Mesodermal cell (in vitro differentiated cells): Measurements from ENCODE around the gene CDH23.

Experiments
- H3K27ac ChIP-seq: 2 replicates; pipeline ENCODE4 v1.7.0; 2013; ENCODE audit warnings: mild to moderate bottlenecking, low read depth, low read length, moderate library complexity; ENCODE audit not compliant: severe bottlenecking
- H3K36me3 ChIP-seq: 2 replicates; pipeline ENCODE4 v1.7.1; 2013; ENCODE audit warnings: mild to moderate bottlenecking, low read length, moderate library complexity; ENCODE audit not compliant: control insufficient read depth, insufficient read depth
- H3K4me1 ChIP-seq: one replicate; pipeline ENCODE4 v1.7.1; 2013; ENCODE audit warnings: mild to moderate bottlenecking, low read length; ENCODE audit not compliant: insufficient read depth, control insufficient read depth, poor library complexity, severe bottlenecking
- H3K4me3 ChIP-seq: 2 replicates; pipeline ENCODE4 v1.7.0; 2013; ENCODE audit warnings: low read length, control low read depth, mild to moderate bottlenecking; ENCODE audit not compliant: insufficient read depth, poor library complexity, severe bottlenecking; ENCODE audit errors: extremely low read depth
- H3K9me3 ChIP-seq: 2 replicates; pipeline ENCODE4 v1.7.1; 2013; ENCODE audit warnings: mild to moderate bottlenecking, low read length, moderate library complexity; ENCODE audit not compliant: control insufficient read depth
- WGBS, 2 experiments: methylation state at CpG; one replicate each; pipeline ENCODE4 v1.1.5; 2013; ENCODE audit warnings: missing lambda C conversion rate in 2 of 2; ENCODE audit not compliant: insufficient coverage in 2 of 2; 5-methylcytosine and 5-hydroxymethylcytosine counted together

The CDH23 gene

DNA sequence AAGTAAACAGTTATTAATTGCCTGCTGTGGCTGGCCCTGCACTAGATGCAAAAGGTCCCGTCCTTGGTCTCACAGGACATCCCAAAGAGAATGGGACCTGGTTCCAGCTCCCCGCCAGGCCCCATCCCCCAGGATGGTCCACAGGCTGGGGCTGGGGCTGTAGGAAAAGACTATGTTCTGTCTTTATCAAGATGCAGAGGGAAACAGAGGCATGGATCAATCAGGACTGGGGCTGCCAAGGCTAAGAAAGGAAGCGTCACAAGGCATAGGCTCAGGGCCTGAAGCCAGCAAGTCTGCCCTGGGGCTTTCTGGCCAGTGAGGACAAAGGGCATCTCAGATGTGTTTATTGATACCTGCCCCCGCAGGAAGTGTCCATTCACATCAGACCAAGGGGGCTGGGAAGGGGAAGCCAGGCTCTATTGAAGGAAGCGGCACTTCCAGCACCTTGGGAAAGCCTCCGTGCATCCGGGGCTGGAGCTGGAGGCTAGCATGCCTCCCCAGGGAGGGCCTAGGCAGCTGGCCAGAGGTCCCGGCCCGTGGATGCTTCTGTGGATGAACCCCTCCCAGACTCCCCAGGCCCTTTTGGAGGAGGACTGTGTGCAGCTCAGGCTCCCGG, 370.8 kb downstream of the CDH23 start:
- peaks cover 56% of the 10 kb centered on the region for H3K4me1 ChIP-seq
- no peaks in the 10 kb centered on the region for H3K9me3 ChIP-seq
- 84% methylated on average over 8 to 10 of the region's 10 CpGs for WGBS, 2 experiments
- no peak overlapping the region for H3K4me3 ChIP-seq
- H3K36me3 ChIP-seq = no peaks in the 10 kb centered on the region
- H3K27ac ChIP-seq = peak overlapping the region; percentile 87

GRCh38 chr10:71769279-71769823, 372.6 kb downstream of the CDH23 start:
- Histone ChIP-seq H3K4me3 (no peak overlapping the region), H3K36me3 (no peaks in the 10 kb centered on the region), H3K9me3 (no peaks in the 10 kb centered on the region), H3K4me1 (peaks cover 63% of the 10 kb centered on the region), H3K27ac (no peak overlapping the region)
- 96 to 100% methylated on average over 1 to 2 of the region's 5 CpGs for WGBS, 2 experiments

GRCh38 chr10:71770255-71770654, 373.5 kb downstream of the CDH23 start:
- no peak overlapping the region for H3K27ac ChIP-seq
- no peak overlapping the region for H3K4me3 ChIP-seq
- 100% methylated on average over 2 to 3 of the region's 3 CpGs for WGBS, 2 experiments
- no peaks in the 10 kb centered on the region for H3K9me3 ChIP-seq
- peaks cover 59% of the 10 kb centered on the region for H3K4me1 ChIP-seq
- H3K36me3 ChIP-seq = no peaks in the 10 kb centered on the region

GRCh38 chr10:71770789-71771188, 374.1 kb downstream of the CDH23 start:
- Histone ChIP-seq H3K27ac (no peak overlapping the region), H3K36me3 (no peaks in the 10 kb centered on the region), H3K4me1 (peaks cover 54% of the 10 kb centered on the region), H3K9me3 (no peaks in the 10 kb centered on the region), H3K4me3 (no peak overlapping the region)
- 85 to 100% methylated on average over 2 to 3 of the region's 3 CpGs for WGBS, 2 experiments

- no peak overlapping the region for H3K4me3 ChIP-seq
- H3K9me3 ChIP-seq = no peaks in the 10 kb centered on the region
- H3K4me1 ChIP-seq = peaks cover 49% of the 10 kb centered on the region
- H3K27ac ChIP-seq = no peak overlapping the region
- no peaks in the 10 kb centered on the region for H3K36me3 ChIP-seq
- 71 to 92% methylated on average over 1 of the region's 2 CpGs for WGBS, 2 experiments
Measured at GRCh38 chr10:71771204-71771603, 374.5 kb downstream of the CDH23 start.

DNA sequence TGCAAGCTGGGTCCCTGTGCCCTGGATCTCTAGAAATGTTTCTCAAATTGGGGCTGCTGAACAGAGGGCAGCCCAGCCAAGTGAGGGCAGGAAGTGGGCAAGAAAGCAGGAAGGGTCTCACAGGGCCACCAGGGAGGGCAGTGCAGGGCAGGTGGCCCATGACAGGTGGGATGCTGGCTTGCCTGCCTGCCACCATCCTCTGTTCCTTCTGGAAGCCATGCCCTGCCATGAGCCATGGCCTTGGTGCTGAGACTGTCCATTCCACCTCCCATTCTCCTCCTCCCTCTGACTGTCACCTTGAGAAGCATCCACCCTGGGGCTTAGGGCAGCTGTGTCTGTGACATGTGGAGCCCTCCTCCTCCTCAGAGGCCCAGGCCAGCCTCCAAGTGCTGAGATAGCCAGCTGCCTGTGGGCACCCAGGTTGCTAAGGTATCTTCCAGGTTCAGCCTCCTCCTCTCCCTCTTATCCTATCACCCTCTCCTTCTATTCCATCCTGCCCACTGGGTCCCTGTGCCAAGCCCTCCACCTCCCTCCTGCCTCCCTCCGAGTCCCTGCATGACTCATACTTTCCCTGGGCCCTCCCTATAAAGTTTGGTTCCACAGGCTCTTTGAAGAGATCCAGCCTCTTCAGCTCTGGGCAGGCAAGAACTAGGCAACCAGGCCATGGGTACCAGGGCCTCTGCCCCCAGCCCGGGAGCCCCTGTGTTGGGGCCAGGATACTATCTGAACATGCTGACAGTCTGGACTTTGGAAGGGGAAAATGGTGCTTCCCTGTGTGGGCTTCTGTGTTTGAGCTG, 375.3 kb downstream of the CDH23 start:
- WGBS, 2 experiments = 51 to 63% methylated on average over 2 of the region's 2 CpGs
- peaks cover 42% of the 10 kb centered on the region for H3K4me1 ChIP-seq
- H3K9me3 ChIP-seq = no peaks in the 10 kb centered on the region
- H3K4me3 ChIP-seq = no peak overlapping the region
- H3K36me3 ChIP-seq = no peaks in the 10 kb centered on the region
- no peak overlapping the region for H3K27ac ChIP-seq

DNA sequence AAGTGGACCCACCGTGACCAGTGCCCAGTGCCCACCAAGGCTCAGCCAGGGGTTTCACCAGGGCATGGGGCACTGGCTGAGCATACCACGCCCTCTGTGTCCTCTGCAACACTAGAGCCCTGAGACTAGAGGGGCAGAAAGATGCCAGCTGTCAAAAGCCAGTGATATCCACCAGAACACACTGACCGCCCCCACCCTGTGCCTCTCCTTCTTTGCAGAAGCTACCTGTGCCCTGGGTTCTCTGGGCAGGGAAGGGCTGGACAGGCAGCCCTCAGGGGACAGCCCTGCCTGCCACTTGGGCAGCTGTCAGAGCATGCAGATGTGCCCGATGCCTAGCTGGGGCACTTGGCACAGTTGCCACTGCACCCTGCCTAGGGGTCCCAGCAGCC, 376.1 kb downstream of the CDH23 start:
- Histone ChIP-seq H3K36me3 (no peaks in the 10 kb centered on the region), H3K9me3 (no peaks in the 10 kb centered on the region), H3K4me1 (peaks cover 34% of the 10 kb centered on the region), H3K4me3 (peak overlapping the region; percentile 44), H3K27ac (no peak overlapping the region)
- WGBS, 2 experiments = 90 to 92% methylated on average over 3 to 4 of the region's 4 CpGs

GRCh38 chr10:71773221-71773971, 376.7 kb downstream of the CDH23 start, which contains the start of gene VSIR:
Gene VSIR, minus strand, starts transcription at chr10:71773520. Its CDS starts 81 bp downstream, at chr10:71773439.
- 1 to 4% methylated on average over 41 to 44 of the region's 55 CpGs for WGBS, 2 experiments
- H3K36me3 ChIP-seq = no peaks in the 10 kb centered on the region
- peaks cover 29% of the 10 kb centered on the region for H3K4me1 ChIP-seq
- peak within 1 kb of the TSS; percentile 44 for H3K4me3 ChIP-seq
- H3K27ac ChIP-seq = peak within 1 kb of the TSS; percentile 53
- H3K9me3 ChIP-seq = no peaks in the 10 kb centered on the region

DNA sequence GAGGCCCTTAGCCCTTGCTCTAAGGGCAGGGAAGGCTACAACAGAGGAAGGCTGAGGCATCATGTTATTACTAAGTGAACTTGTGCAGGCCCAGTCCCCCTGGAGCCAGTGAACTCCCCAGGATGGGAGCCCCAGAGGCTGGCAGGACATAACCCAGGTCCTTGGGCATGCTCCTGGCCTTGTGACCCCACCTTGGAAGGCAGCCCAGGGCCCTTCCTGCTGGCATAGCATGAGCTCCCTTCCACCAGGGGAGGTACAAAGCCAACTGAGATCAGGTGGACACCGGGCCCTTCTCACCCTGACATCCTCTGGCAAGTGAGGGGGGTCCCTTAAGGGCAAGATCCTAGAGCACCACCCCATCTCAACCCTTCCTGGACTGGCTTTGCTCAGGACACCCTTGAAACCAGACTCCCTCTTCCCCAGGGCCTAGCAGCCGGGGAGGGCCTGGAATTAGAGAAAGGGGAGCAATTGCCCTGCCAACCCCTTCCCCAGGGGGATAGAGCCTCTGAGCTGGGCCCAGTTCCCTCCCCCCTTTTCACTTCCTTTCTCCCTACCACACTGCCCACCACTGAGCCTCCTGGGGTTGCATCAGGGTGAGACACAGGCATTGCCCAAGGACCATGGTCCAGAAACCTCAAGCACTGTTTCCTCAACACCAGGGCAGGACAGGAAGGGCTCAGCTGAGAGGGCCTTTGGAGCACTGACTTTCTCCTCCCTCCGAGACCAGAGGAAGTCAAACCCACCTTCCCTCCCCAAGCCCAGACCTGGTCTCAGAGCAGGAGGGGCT, 378.4 kb downstream of the CDH23 start:
- Histone ChIP-seq H3K36me3 (no peaks in the 10 kb centered on the region), H3K9me3 (no peaks in the 10 kb centered on the region), H3K4me3 (no peak overlapping the region), H3K27ac (no peak overlapping the region), H3K4me1 (peaks cover 18% of the 10 kb centered on the region)
- WGBS, 2 experiments = 67 to 69% methylated on average over 1 to 2 of the region's 3 CpGs

DNA sequence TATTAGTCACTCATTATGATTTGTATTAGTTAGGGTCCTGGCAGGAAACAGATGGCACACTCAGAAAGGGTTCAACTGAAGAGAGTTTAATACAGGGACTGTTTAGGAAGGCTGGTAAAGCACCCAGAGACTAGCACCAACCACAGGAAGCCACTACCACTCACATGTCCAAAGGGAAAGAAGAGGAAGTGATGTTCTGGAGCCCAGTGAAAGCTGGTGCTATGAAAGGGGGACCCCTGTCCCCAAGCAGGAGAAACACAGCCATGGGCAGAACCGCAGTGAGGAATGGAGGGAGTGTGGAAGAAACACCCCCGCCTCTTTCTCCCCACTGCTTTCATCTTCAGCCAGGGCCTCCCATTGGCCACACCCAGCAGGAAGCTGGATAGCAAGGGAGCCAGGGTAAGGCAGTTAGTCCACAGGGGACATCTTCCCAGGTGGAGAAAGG, 379.8 kb downstream of the CDH23 start:
- WGBS, 2 experiments = no CpG with 5 or more reads among the region's 2 CpGs

More for the DNA sequence above, 379.8 kb downstream of the CDH23 start:
- Histone ChIP-seq H3K36me3 (no peaks in the 10 kb centered on the region), H3K27ac (no peak overlapping the region), H3K9me3 (no peaks in the 10 kb centered on the region), H3K4me3 (no peak overlapping the region), H3K4me1 (peaks cover 11% of the 10 kb centered on the region)
